H1 (cell line): Measurements from ENCODE around the gene GRID1.

Experiments used
- BCL11A ChIP-seq, 2 experiments: IDR thresholded peaks; one replicate each; pipeline ENCODE4 v1.6.1; 2011; ENCODE audit warnings: low read depth in 2 of 2, low read length in 2 of 2, mild to moderate bottlenecking in 2 of 2
- EP300 ChIP-seq, 2 experiments: IDR thresholded peaks; 1 replicate in 1 of 2; 2 replicates in 1 of 2; pipeline ENCODE4 v1.6.1; 2011 to 2012; ENCODE audit warnings: low read depth in 2 of 2, low read length in 2 of 2, mild to moderate bottlenecking in 2 of 2, borderline replicate concordance in 1 of 2, inconsistent platforms in 1 of 2, moderate library complexity in 1 of 2
- GABPA ChIP-seq: IDR thresholded peaks from 2 replicates; pipeline ENCODE4 v1.6.1; 2011; ENCODE audit warnings: mild to moderate bottlenecking, low read length, moderate library complexity, borderline replicate concordance; ENCODE audit not compliant: insufficient read depth
- GTF2F1 ChIP-seq: IDR thresholded peaks from 2 replicates; pipeline ENCODE4 v1.6.1; 2012; ENCODE audit warnings: low read depth, low read length, improper control_type of control experiment, borderline replicate concordance
- MAFK ChIP-seq: IDR thresholded peaks from 2 replicates; pipeline ENCODE4 v1.6.1; 2012; ENCODE audit warnings: low read depth, mild to moderate bottlenecking, improper control_type of control experiment, low read length
- SIN3A ChIP-seq, 2 experiments: IDR thresholded peaks in 1 of 2; conservative IDR thresholded peaks in 1 of 2; 2 replicates each; pipeline ENCODE4 v1.6.1; 2011 to 2012; ENCODE audit warnings: low read length in 2 of 2, improper control_type of control experiment in 1 of 2, low read depth in 1 of 2, mild to moderate bottlenecking in 1 of 2
- TEAD4 ChIP-seq: IDR thresholded peaks from 2 replicates; pipeline ENCODE4 v1.6.1; 2012; ENCODE audit warnings: low read depth, low read length, inconsistent platforms, mixed read lengths
- TF ChIP-seq, protein P1 (sequence below): IDR thresholded peaks from 2 replicates; pipeline ENCODE4 v1.6.1; 2012; ENCODE audit warnings: inconsistent platforms
- TF ChIP-seq, protein P2 (sequence below), 3 experiments: IDR thresholded peaks; 1 replicate in 2 of 3; 2 replicates in 1 of 3; pipeline versions ENCODE4 v1.5.1 to v1.6.1; 2011; ENCODE audit warnings: low read length in 3 of 3, mild to moderate bottlenecking in 3 of 3, inconsistent platforms in 2 of 3, low read depth in 1 of 3, moderate library complexity in 1 of 3; ENCODE audit not compliant: insufficient read depth in 1 of 3; ENCODE audit errors: control extremely low read depth in 1 of 3

DNA sequence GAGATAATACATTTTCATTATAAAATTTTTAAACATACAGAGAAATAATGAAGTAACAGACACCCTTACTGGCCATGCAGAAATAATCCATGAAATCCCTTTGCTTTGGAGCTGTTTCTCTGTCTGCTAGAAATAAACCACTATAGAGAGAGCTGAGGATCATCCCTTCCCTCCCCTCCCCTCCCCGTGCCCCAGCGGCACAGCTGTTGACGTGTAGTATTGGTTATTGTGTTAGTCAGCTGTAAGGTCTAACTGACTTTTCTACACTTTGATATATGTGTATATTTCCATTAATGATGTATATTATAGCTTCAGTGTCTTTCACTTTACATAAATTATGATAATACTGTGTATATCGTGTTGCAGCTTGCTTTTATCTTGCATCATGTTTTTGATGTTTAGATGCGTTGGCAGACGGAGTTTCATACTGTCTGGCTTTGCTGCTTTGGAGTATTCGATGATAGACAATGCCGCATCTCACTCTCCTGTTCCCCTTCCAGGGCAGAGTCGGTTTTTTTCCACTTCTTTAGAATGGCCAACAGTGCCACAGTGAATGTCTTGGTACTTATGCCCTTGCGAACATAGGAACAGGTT is 27.4 kb upstream of the GRID1 start:
- TF ChIP-seq TEAD4 (no peak), GABPA (no peak), BCL11A (IDR thresholded peaks at IDR 0.05; ENCODE audit: low read depth in 2 of 2, low read length in 2 of 2) (no peak), GTF2F1 (no peak), SIN3A (conservative IDR thresholded peaks at IDR 0.05 in 1 of 2, IDR thresholded peaks at IDR 0.05 in 1 of 2; ENCODE audit: low read depth in 1 of 2, low read length in 2 of 2) (no peak), MAFK (no peak), EP300 (IDR thresholded peaks at IDR 0.05; ENCODE audit: borderline replicate concordance in 1 of 2, low read depth in 2 of 2, low read length in 2 of 2) (no peak)
- TF ChIP-seq, protein P1, sequence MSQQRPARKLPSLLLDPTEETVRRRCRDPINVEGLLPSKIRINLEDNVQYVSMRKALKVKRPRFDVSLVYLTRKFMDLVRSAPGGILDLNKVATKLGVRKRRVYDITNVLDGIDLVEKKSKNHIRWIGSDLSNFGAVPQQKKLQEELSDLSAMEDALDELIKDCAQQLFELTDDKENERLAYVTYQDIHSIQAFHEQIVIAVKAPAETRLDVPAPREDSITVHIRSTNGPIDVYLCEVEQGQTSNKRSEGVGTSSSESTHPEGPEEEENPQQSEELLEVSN = no peak
- TF ChIP-seq, protein P2, sequence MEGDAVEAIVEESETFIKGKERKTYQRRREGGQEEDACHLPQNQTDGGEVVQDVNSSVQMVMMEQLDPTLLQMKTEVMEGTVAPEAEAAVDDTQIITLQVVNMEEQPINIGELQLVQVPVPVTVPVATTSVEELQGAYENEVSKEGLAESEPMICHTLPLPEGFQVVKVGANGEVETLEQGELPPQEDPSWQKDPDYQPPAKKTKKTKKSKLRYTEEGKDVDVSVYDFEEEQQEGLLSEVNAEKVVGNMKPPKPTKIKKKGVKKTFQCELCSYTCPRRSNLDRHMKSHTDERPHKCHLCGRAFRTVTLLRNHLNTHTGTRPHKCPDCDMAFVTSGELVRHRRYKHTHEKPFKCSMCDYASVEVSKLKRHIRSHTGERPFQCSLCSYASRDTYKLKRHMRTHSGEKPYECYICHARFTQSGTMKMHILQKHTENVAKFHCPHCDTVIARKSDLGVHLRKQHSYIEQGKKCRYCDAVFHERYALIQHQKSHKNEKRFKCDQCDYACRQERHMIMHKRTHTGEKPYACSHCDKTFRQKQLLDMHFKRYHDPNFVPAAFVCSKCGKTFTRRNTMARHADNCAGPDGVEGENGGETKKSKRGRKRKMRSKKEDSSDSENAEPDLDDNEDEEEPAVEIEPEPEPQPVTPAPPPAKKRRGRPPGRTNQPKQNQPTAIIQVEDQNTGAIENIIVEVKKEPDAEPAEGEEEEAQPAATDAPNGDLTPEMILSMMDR (IDR thresholded peaks at IDR 0.05; ENCODE audit: control extremely low read depth in 1 of 3, insufficient read depth in 1 of 3, low read depth in 1 of 3, low read length in 3 of 3) = no peak
